Immature natural killer cell (primary cell): ENCODE data around the gene CACNA1A. TPM values are rescaled to one million over a fixed set of nuclear protein-coding genes. Genes with fewer than 3 reads are reported as not detected.
A peak's percentile ranks its signal among the peaks of the same experiment; 100 is the strongest.

Experiments
- DNase-seq, 3 donors: peaks; one replicate each; pipeline ENCODE4 v3.0.0; 2022; ENCODE audit warnings: mixed read lengths in 1 of 3
- H3K27ac Mint-ChIP-seq, 6 donors: one replicate each; pipeline ENCODE4 v1.8.0; 2020; ENCODE audit warnings: mixed read lengths in 6 of 6, mild to moderate bottlenecking in 5 of 6, inconsistent platforms in 4 of 6, moderate library complexity in 3 of 6
- H3K27me3 Mint-ChIP-seq, 3 donors: one replicate each; pipeline ENCODE4 v1.8.0; 2020 to 2021; ENCODE audit warnings: low read depth in 3 of 3, mild to moderate bottlenecking in 3 of 3, mixed read lengths in 3 of 3, moderate library complexity in 3 of 3, inconsistent platforms in 1 of 3
- H3K36me3 Mint-ChIP-seq, 3 donors: one replicate each; pipeline ENCODE4 v1.8.0; 2020; ENCODE audit warnings: mixed read lengths in 3 of 3, inconsistent platforms in 2 of 3, mild to moderate bottlenecking in 2 of 3
- H3K4me1 Mint-ChIP-seq, 2 donors: one replicate each; pipeline ENCODE4 v1.8.0; 2020; ENCODE audit warnings: inconsistent platforms in 2 of 2, mild to moderate bottlenecking in 2 of 2, mixed read lengths in 2 of 2, moderate library complexity in 1 of 2
- H3K4me3 Mint-ChIP-seq, 5 donors: one replicate each; pipeline ENCODE4 v1.8.0; 2020; ENCODE audit warnings: mild to moderate bottlenecking in 5 of 5, mixed read lengths in 5 of 5, inconsistent platforms in 3 of 5, moderate library complexity in 3 of 5
- H3K9me3 Mint-ChIP-seq, 6 donors: one replicate each; pipeline ENCODE4 v1.8.0; 2020; ENCODE audit warnings: mild to moderate bottlenecking in 6 of 6, mixed read lengths in 6 of 6, inconsistent platforms in 4 of 6, moderate library complexity in 3 of 6
- polyA plus RNA-seq, 3 donors: library from polyadenylated mRNA; unstranded; fragments of 300-500 nt; fragmentation: Illumina TruSeq; gene quantifications; one replicate each; pipeline ENCODE4 v1.2.3, GENCODE V29; 2021

CACNA1A gene
- polyA plus RNA-seq, 3 donors from 2014 or later = 0.12 to 1.4 TPM; not detected in 1

GRCh38 chr19:13252569-13253335, 253.5 kb downstream of the CACNA1A start:
- no peak for DNase-seq
- no peak overlapping the region for H3K27ac Mint-ChIP-seq
- peaks cover 1 to 11% (median 8%) of the 10 kb centered on the region in 3 donors for H3K27me3 Mint-ChIP-seq
- no peak overlapping the region for H3K4me3 Mint-ChIP-seq
- peaks cover 0 to 2% (median 0%) of the 10 kb centered on the region in 6 donors for H3K9me3 Mint-ChIP-seq
- no peaks in the 10 kb centered on the region for H3K36me3 Mint-ChIP-seq
- no peaks in the 10 kb centered on the region for H3K4me1 Mint-ChIP-seq

DNA sequence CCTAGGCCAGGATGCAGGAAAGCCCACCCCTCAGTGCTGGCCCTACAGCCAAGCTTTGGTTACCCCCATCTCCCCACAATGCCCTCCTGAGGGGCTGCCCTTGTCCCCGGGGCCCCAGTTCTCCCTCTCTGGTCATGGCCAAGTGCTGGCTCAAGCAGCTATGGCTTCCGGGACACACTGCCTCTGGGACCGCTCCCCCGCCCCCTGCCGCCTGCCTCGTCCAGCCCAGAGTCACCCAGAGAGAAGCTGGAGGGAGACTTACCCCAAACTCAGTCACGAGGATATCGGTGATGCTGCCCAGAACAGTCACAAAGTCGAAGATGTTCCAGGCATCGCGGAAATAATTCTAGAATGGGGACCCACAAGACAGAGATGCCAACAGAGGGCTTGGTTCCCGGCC, 261.4 kb downstream of the CACNA1A start:
- DNase-seq = no peak
- H3K9me3 Mint-ChIP-seq = no peaks in the 10 kb centered on the region
- H3K4me1 Mint-ChIP-seq = peaks cover 0 to 2% of the 10 kb centered on the region in 2 donors
- H3K27ac Mint-ChIP-seq = no peak overlapping the region
- no peak overlapping the region for H3K4me3 Mint-ChIP-seq
- H3K27me3 Mint-ChIP-seq = peaks cover 1 to 2% (median 1%) of the 10 kb centered on the region in 3 donors
- no peaks in the 10 kb centered on the region for H3K36me3 Mint-ChIP-seq

DNA sequence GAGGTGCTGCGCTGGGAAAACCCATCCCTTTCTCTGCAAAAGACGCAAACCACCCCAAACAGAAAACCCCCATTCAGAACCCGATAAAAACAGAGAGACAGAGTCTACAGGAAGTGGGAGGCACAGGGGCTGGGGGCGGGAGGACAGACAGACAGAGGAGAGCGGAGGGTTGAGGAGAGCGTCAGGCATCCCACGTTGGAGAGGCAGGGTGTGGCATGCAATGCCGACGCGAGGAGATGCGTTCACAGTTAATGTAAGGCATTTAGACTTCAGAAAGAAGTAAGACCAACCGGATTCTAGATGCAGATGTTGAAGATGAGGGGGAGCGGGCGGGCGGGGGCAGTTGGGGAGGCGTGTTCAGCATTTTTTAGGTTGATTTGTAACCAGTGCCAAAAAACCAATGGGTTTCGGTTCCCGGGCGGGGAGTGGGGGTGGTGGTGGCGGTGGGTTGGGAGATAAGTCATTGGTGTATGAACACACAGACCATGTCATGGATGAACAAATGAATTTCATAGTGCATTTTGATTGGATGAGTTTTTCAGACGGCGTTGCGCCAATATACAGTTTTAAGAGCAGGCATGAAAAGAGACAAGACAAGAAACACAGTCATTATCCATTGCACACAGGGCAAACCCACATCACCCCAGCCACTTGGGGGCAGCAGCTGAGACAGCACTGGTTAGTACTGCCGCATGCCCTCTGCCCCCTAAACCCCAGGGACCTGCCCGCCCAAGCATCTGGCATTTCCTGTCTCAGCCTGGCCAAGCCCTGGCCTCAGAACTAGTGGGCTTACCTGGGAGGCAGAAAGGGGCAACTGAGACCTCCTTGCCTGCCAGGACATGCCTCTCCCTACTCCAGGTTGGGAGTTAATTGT, 264.8 kb downstream of the CACNA1A start:
- Mint-ChIP-seq H3K27ac (peak overlapping the region in 1 of 6 donors; percentile 55), H3K4me3 (no peak overlapping the region), H3K4me1 (peaks cover 0 to 2% of the 10 kb centered on the region in 2 donors), H3K36me3 (no peaks in the 10 kb centered on the region), H3K9me3 (no peaks in the 10 kb centered on the region), H3K27me3 (peaks cover 0 to 2% (median 0%) of the 10 kb centered on the region in 3 donors)
- no peak for DNase-seq

DNA sequence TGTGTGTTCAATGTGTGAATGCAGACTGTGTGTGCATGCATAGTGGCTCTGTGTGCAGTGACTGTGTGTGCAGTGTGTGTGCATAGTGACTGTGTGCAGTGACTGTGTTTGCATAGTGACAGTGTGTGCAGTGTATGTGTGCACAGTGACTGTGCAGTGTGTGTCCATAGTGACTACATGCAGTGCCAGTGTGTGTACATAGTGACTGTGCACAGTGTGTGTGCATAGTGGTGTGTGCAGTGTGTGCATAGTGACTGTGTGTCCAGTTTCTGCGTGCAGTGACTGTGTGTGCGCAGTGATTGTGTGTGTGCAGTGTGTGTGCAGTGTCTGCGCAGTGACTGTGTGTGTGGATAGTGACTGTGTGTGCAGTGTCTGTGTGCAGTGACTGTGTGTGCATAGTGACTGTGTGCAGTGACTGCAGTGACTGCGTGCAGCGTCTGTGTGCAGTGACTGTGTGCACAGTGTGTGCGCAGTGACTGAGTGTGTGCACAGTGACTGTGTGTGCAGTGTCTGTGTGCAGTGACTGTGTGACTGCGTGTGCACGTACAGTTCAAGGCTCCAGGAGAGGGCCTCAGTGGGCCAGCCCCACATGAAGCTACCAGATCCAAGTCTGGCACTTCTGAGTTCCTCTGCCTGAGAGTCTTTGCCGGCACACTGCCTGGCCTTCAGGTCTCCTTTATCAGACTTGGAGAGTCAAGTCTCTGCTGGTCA, 265.8 kb downstream of the CACNA1A start:
- H3K27ac Mint-ChIP-seq = peak overlapping the region in 2 of 6 donors; percentile 25 to 55
- H3K9me3 Mint-ChIP-seq = peaks cover 0 to 4% (median 0%) of the 10 kb centered on the region in 6 donors
- H3K27me3 Mint-ChIP-seq = peaks cover 0 to 5% (median 2%) of the 10 kb centered on the region in 3 donors
- H3K4me3 Mint-ChIP-seq = no peak overlapping the region
- no peaks in the 10 kb centered on the region for H3K36me3 Mint-ChIP-seq
- peaks cover 1 to 2% of the 10 kb centered on the region in 2 donors for H3K4me1 Mint-ChIP-seq
- no peak for DNase-seq

GRCh38 chr19:13238891-13239534, 267.3 kb downstream of the CACNA1A start:
- Mint-ChIP-seq H3K27ac (no peak overlapping the region), H3K4me1 (peaks cover 15% of the 10 kb centered on the region in 2 donors), H3K4me3 (no peak overlapping the region), H3K36me3 (no peaks in the 10 kb centered on the region), H3K9me3 (peaks cover 0 to 5% (median 0%) of the 10 kb centered on the region in 6 donors), H3K27me3 (peaks cover 2 to 6% (median 5%) of the 10 kb centered on the region in 3 donors)
- DNase-seq = no peak

DNA sequence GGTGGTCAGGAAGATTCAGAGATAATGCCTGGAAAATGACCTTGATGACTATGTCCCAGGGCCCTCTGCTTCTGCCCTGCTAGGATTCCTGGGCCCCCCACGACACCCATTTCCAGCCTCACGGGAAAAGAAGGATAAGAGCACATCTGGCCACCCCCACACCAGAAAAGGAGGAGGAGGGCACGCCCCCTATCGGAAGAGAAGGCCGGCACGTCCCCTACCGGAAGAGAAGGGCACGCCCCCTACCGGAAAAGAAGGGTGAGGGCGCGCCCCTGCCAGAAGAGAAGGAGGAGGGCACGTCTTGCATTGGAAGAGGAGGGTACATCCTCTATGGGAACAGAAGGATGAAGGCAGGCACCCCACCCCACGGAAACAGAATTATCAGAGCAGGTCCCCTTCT, 271.8 kb downstream of the CACNA1A start:
- no peaks in the 10 kb centered on the region for H3K36me3 Mint-ChIP-seq
- peaks cover 0 to 5% (median under 1%) of the 10 kb centered on the region in 6 donors for H3K9me3 Mint-ChIP-seq
- peaks cover 2 to 12% (median 6%) of the 10 kb centered on the region in 3 donors for H3K27me3 Mint-ChIP-seq
- peaks cover 14 to 15% of the 10 kb centered on the region in 2 donors for H3K4me1 Mint-ChIP-seq
- peak overlapping the region; percentile 43 to 75 (median 73) for H3K4me3 Mint-ChIP-seq
- peak; percentile 42 to 70 (median 51) for DNase-seq
- H3K27ac Mint-ChIP-seq = peak overlapping the region in 2 of 6 donors; percentile 48 to 63

DNA sequence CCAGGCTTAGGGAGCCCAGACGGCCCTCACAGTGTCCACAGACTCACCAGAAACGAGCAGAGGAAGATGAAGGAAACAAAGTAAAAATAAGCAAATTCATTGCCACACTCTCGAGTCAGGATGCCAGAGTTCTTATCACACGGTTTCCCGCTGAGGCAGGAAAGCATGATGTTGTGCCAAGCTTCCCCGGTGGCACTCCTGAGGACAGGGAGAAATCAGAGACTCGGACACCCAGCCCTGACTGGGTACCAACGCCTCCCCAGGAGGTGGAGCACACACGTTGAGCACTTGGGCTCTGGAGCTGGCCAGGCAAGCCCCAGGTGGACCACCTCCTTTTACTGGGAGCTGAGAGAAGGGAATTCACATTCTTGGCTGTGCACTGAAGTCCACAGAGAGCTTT, 274.6 kb downstream of the CACNA1A start:
- peaks cover 0 to 5% (median under 1%) of the 10 kb centered on the region in 6 donors for H3K9me3 Mint-ChIP-seq
- no peak overlapping the region for H3K27ac Mint-ChIP-seq
- H3K27me3 Mint-ChIP-seq = peaks cover 2 to 14% (median 11%) of the 10 kb centered on the region in 3 donors

DNA sequence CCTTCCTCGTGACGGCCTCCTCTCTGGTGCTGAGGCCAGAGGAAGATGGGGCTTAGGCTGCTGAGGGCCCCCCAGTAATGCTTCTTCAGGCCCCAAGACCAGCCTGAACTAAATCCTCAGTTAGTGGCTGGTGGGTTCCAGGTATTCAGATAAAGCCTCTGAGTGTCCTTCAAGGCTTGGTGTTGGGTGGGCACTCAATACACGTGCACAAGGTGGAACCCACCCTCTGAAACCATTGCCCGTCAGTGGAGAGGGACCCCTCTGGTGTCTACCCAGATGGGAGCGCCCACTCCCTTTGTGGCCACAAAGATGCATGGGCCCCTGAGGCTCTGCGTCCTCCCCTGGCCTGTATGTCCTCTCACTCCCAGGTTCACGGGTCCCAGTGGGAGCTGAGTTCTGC, 277.0 kb downstream of the CACNA1A start:
- Mint-ChIP-seq H3K4me1 (peaks cover under 1 to 1% of the 10 kb centered on the region in 2 donors), H3K27me3 (peaks cover 0 to 10% (median 6%) of the 10 kb centered on the region in 3 donors), H3K36me3 (no peaks in the 10 kb centered on the region), H3K9me3 (peaks cover 0 to 1% (median 0%) of the 10 kb centered on the region in 6 donors), H3K4me3 (no peak overlapping the region), H3K27ac (no peak overlapping the region)
- no peak for DNase-seq

More for the DNA sequence above, 274.6 kb downstream of the CACNA1A start:
- Mint-ChIP-seq H3K4me1 (peaks cover 14 to 15% of the 10 kb centered on the region in 2 donors), H3K36me3 (no peaks in the 10 kb centered on the region), H3K4me3 (no peak overlapping the region)
- no peak for DNase-seq

DNA sequence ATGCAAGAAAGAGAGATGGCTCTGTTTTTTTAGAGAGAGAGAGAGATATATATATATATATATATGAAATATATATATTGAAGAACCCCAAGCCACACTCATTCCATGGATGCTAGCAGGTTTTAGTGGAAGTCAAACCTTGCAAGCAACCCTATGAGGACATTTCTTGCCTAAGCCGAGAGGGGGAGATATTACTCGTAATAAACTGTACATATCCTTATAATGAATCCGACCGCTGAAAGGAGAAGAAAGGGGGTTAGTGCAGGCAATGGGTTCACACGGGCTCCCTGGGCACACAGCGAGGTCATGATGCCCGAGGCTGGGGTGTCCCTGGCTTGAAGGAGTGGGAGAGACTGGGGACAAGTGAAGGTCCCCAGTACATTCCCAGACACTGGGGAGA, 277.7 kb downstream of the CACNA1A start:
- Mint-ChIP-seq H3K4me1 (no peaks in the 10 kb centered on the region), H3K4me3 (no peak overlapping the region), H3K27ac (no peak overlapping the region), H3K36me3 (no peaks in the 10 kb centered on the region), H3K27me3 (peaks cover 0 to 10% (median 5%) of the 10 kb centered on the region in 3 donors), H3K9me3 (peaks cover 0 to 1% (median 0%) of the 10 kb centered on the region in 6 donors)
- DNase-seq = no peak

DNA sequence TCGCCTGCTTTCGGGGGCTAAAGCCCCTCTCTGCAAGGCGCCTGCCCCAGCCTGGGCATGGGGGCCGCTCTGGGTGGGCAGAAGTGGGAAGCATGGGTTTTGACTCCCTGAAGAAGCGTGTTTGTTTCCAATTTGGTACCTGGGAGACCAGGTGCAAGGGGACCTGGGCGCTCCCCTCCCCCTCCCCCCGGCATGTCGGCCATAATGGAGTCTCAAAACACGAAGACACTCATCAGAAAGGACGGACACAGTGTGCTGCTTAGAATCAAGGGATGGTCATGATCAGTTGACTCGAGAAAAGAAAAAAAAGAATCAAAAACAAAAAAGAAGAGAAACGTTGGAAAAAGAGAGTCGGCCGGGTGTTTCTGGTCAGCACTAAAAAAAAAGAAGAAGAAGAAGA, 279.3 kb downstream of the CACNA1A start:
- no peak for DNase-seq
- Mint-ChIP-seq H3K27ac (no peak overlapping the region), H3K4me1 (no peaks in the 10 kb centered on the region), H3K9me3 (no peaks in the 10 kb centered on the region), H3K27me3 (peaks cover 0 to 6% (median 5%) of the 10 kb centered on the region in 3 donors), H3K36me3 (no peaks in the 10 kb centered on the region), H3K4me3 (no peak overlapping the region)

GRCh38 chr19:13225973-13226865, 280.1 kb downstream of the CACNA1A start:
- H3K27ac Mint-ChIP-seq = peak overlapping the region in 1 of 6 donors; percentile 51
- H3K4me1 Mint-ChIP-seq = peaks cover 0 to 2% of the 10 kb centered on the region in 2 donors
- no peak overlapping the region for H3K4me3 Mint-ChIP-seq
- no peak for DNase-seq
- H3K27me3 Mint-ChIP-seq = peaks cover 0 to 6% (median 5%) of the 10 kb centered on the region in 3 donors
- H3K9me3 Mint-ChIP-seq = no peaks in the 10 kb centered on the region
- no peaks in the 10 kb centered on the region for H3K36me3 Mint-ChIP-seq

DNA sequence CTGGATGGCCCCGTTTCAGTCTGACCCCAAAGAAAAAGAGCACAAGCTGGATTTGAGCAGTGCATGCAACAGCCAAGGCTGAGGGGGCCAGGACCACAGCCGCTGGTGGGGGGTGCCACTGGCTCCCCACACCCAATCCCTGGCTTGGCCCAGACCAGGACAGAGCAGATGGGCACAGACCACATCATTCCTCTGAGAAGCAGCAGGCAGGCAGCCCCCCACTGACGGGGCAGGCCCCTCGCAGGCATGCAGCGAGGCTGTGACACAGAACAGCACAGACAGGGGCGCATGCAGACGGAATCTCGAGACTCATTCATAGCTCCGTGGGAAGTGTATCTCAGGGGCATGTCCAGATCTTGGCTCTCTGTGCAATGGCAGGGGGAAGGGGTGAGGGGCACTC, 281.2 kb downstream of the CACNA1A start:
- Mint-ChIP-seq H3K9me3 (no peaks in the 10 kb centered on the region), H3K4me3 (no peak overlapping the region), H3K27me3 (peaks cover 0 to 5% (median 2%) of the 10 kb centered on the region in 3 donors), H3K36me3 (no peaks in the 10 kb centered on the region), H3K4me1 (peaks cover 0 to 2% of the 10 kb centered on the region in 2 donors), H3K27ac (no peak overlapping the region)
- DNase-seq = no peak
